NCI-H524 treated with DMSO at 0.1 percent for 48 hours (cell line): ENCODE measurements around the gene ATP6V1C2.
A peak's percentile ranks its signal among the peaks of the same experiment; 100 is the strongest.
"Not testable (repeated sequence)": the region's sequence is repeated elsewhere in the genome, so short reads cannot be mapped to it uniquely, and the experiment has no call there.

Source experiments
- DNase-seq: peaks from one replicate; lab custom pipeline; 2025; lab: John Stamatoyannopoulos, UW

The ATP6V1C2 gene

DNA sequence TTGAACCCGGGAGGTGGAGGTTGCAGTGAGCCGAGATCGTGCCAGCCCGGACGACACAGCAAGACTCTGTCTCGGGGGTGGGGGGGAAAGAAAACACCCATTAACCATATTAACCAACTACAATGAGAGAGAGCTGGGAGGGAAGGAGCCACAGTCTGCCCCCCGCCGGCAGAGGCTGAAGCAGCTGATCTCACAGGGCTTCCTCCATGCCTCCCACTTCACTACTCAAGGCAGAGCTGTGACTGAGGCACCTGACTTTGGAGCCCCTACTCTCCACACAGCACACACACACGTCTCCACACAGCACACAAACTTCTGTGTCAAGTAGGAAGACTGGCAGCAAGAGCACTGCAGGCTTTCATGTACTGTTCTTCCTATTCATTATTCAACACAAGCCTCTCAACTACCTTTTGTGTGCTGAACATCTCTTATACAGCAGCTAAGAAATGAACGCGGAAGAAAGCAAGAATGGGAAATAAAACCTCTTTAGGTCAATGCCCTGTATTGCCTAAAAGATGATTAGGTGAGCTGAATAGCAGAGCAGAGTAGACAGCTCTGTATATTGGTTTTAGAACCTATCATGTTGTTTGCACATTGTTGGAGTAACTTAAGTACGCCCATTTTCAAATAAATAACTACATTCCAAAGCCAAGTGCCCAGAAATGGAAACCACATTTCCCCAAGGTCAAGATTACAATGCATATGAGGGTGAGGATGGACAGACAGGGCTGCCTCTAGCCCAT lies 65.0 kb downstream of the ATP6V1C2 start:
- DNase-seq = no peak

GRCh38 chr2:10787176-10787968 lies 65.9 kb downstream of the ATP6V1C2 start:
- no peak for DNase-seq

DNA sequence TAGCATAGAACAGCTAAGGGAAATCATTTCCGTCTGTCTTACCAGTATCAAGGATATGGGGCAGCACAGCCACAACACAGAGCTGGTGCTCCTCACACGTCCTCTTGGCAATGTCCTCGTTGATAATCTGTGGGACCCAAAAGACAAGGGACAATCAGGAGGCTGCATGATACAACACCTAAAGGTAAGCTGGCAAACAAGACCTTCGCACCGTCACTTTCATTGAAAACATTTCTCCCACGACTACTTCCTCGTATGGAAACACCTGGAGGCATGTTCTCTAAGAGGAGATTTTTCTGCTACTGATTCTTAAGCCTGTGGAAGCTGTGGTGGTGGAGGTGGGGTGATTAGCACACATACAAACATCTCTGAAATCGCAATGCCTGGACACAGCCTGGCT lies 67.4 kb downstream of the ATP6V1C2 start:
- no peak for DNase-seq

DNA sequence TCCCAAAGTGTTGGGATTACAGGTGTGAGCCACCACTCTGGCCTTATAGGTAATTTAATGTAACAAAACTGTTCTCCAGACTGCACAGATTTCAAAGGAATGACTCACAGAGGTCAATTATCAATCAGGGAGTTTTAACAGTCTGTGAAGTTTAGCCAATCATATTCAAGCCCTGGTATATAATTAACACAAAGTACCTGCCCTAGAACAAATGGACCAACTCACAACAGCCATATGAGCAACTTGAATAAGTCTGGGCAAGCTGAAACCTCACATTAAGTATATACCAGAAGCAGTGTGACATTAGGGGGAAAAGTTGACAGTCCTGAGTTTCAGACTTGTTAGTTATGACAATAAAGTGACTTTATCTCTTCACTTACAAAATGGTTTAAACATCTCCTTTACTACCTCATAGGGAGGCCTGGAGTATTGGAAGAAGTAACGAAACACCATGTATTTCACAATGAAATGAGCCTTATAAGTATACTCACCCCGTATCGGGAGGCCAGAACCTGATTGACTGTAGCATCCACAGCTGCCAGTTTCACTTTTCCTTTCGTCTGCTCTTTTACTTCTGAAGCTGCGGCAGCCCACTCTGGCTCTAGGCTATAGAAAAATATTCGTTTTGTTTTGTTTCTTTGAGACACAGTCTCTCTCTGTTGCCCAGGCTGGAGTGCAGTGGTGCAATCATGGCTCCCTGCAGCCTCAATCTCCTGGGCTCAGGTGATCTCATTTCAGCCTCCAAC lies 69.0 kb downstream of the ATP6V1C2 start:
- DNase-seq = no peak

- DNase-seq = no peak
Observed at GRCh38 chr2:10792001-10792634, 70.7 kb downstream of the ATP6V1C2 start.

GRCh38 chr2:10792660-10793400 lies 71.4 kb downstream of the ATP6V1C2 start:
- DNase-seq = no peak

- DNase-seq = no peak
Observed at GRCh38 chr2:10793816-10794215, 72.4 kb downstream of the ATP6V1C2 start.

DNA sequence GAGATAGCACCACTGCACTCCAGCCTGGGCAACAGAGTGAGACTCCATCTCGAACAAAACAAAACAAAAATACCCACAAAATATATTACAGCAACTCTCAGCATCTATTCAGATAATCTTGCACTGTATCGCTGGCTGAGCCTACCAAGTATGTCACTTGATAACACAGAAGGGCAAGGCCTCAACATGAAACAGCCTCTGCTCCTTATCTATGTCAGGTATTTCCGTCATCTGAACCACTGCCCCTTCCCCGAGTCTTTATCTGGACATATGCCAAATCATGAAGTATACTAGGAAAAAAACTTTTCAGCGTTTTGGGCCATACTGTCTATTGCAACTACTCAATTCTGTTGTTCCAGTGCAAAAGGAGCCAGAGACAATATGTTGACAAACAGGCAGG lies 73.4 kb downstream of the ATP6V1C2 start:
- no peak for DNase-seq

GRCh38 chr2:10795508-10796046 lies 74.1 kb downstream of the ATP6V1C2 start:
- DNase-seq = no peak

GRCh38 chr2:10796703-10797102 lies 75.3 kb downstream of the ATP6V1C2 start:
- no peak for DNase-seq

DNA sequence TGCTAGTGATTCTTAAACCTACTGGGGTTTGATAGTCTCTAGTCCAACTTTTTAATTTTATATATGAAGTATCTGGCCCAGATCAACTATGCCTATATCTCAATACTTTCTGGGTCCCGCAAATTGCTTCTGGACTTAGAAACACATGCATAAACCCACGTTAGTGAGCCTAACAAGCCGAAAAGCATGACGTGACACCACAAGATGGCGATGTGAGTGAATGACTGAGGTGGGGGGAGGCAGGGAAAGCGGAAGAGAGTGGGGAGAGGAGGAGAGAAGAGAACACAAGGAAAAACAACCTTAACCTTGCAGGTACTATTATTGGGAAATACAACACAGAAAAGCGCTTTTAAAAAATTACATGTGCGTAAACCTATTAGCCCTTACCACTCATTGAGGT lies 77.4 kb downstream of the ATP6V1C2 start:
- no peak for DNase-seq

DNA sequence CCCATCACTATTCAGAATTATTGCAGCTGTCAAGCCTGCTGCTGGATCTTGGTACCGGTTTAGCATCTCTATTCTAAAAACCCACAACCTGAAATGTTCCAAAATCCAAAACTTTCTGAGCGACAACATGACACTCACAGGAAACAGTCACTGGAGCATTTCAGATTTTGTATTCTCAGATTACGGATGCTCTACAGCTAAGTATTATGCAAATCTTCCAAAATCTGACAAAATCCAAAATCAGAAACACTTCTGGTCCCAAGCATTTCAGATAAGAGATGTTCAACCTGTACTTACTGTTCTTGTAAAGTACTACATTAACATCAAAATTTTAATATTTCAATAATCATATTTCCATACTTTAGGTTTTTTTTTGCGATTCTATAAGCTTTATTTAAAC lies 78.7 kb downstream of the ATP6V1C2 start:
- no peak for DNase-seq

- no peak for DNase-seq
Observed at GRCh38 chr2:10802657-10803056, 81.2 kb downstream of the ATP6V1C2 start.

DNA sequence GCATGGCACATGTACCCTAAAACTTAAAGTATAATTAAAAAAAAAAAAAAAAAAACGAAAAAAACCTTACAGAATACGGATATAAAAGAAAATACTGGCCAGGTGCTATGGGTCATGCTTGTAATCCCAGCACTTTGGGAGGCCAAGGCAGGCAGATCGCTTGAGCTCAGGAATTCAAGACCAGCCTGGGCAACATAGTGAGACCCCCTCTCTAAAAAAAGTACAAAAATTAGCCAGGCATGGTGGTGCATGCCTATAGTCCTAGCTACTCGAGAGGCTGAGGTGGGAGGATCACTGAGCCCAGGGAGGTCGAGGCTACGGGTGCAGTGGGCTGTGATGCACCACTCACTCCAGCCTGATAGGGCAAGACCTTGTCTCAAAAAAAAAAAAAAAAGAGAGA lies 84.6 kb downstream of the ATP6V1C2 start:
- DNase-seq = not testable (repeated sequence)

DNA sequence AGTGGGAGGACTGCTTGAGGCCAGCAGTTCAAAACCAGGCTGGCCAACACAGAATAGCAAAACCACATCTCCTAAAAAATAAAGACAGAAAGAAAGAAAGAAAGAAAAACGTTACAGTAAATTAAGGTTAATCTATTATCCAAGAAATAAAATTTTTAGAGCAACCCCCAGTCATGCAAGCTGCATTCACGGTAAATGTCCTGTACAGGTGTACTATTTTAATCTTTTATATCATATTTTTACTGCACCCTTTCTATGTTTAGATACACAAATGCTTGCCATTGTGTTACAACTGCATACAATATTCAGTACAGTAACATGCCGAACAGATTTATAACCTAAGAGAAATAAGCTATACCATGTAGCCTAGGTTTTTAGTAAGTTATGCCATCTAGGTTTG lies 85.1 kb downstream of the ATP6V1C2 start:
- no peak for DNase-seq

DNA sequence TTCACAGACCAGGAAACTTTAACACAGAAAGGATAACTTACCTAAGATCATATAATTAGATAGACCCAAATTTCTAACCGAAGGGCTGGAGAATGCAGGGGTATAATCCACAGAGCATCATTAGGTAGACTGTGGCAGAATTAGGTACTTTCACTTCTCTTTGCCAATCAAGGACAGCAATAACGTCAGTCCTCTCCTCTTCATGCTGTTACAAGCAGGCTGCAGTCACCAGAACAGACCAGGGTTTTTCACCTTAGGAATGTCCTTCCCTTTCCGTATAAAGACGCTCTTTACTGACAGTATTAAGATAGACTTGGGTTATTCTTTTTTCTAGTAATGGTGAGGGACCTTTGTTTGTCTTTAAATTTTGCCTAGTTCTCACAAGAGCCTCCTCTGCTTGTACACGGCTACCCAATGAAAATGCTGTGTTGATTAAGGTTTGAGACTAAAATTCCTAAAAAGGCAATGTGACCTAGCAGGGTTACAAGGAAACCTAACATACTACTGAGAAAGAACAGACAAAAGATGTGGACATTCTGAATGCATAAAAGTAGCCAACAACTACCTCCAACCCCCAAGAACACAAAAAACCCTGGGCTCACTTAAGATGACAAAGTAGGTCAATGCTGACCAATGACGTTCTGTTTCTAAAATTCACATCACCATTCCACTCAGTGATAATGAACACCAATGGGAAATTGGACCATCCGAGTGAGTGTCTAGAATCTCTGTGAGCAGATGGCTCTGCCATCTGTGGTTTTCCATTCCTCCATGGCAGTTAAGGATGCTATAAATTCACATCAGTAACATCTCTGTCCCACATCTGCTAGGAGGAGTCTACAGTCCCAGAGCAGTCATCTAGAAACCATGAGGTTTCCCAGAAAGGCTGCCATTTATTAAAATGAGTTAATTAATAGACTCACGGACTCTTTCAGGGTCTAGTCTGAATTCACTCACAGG lies 89.1 kb downstream of the ATP6V1C2 start:
- DNase-seq = peak; percentile 87

DNA sequence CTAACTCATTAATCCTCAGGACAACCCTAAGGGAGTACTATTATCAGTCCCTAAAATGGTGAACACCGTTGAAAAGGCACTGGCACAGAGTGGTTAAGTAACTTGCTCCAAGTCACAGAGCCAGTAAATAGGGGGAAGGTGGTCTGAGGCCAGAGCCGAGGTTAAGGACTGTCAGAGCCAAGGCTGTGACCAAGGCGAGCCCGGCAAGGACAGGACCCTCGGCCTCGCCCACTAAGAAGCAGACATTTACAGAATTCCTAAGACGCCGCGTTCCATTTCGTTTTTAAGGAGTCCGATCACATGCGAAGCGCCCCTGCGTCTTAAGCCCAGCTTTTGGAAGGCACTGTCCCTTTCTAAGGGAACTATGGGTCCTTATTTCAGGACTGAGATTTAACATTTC lies 90.1 kb downstream of the ATP6V1C2 start:
- no peak for DNase-seq

- peak; percentile 73 for DNase-seq
Observed at GRCh38 chr2:10812362-10813162, 91.1 kb downstream of the ATP6V1C2 start, which contains the start of gene PDIA6. PDIA6 (minus strand) TSS chr2:10812785; CDS start chr2:10812696, 89 bp downstream.
